GM12872 (cell line): ENCODE measurements around the gene RGS7.

ENCODE experiments used
- TF ChIP-seq, protein P1 (sequence below): IDR thresholded peaks from 3 replicates; pipeline ENCODE4 v1.5.1; 2011; ENCODE audit warnings: low read depth, mild to moderate bottlenecking, low read length, moderate library complexity; ENCODE audit not compliant: insufficient read depth

The RGS7 gene

DNA sequence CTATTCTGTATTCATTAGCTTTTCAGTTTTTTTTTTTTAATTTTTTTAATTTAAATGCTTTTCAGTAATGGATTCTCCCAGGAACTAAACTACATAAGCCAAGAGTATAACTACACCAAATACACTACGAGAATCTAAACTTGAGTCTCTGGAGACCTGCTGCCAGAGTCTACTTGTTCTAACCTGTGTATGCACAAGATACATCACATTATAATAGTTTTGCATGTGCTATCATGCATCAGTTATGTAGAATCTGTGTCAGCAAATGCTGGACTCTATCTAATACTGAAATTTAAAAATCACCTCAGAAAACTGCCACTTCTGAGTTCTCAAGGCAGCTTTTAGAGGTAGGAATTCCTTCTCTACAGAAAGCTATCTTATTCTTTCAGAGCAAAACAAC, 598.7 kb downstream of the RGS7 start:
- TF ChIP-seq, protein P1, sequence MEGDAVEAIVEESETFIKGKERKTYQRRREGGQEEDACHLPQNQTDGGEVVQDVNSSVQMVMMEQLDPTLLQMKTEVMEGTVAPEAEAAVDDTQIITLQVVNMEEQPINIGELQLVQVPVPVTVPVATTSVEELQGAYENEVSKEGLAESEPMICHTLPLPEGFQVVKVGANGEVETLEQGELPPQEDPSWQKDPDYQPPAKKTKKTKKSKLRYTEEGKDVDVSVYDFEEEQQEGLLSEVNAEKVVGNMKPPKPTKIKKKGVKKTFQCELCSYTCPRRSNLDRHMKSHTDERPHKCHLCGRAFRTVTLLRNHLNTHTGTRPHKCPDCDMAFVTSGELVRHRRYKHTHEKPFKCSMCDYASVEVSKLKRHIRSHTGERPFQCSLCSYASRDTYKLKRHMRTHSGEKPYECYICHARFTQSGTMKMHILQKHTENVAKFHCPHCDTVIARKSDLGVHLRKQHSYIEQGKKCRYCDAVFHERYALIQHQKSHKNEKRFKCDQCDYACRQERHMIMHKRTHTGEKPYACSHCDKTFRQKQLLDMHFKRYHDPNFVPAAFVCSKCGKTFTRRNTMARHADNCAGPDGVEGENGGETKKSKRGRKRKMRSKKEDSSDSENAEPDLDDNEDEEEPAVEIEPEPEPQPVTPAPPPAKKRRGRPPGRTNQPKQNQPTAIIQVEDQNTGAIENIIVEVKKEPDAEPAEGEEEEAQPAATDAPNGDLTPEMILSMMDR, result no peak

DNA sequence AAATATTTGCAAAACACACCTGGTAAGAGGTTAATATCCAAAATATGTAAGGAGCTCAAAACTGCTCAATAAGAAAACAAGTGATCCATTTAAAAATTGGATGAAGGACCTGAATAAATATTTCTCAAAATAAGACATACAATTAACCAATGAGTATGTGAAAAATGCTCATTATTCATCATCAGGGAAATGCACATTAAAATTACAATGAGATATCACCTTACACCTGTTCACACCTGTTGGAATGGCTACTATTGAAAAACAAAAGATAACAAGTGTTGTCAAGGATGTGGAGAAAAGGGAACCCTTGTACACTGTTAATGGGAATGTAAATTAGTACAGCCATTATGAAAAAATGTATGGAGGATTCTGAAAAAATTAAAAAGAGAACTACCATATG, 609.1 kb downstream of the RGS7 start:
- TF ChIP-seq, protein P1, result no peak

- TF ChIP-seq, protein P1, result no peak
Observed at GRCh38 chr1:240743705-240744104, 613.3 kb downstream of the RGS7 start.

GRCh38 chr1:240739754-240740153, 617.3 kb downstream of the RGS7 start:
- TF ChIP-seq, protein P1, result no peak

GRCh38 chr1:240739139-240739538, 617.9 kb downstream of the RGS7 start:
- TF ChIP-seq, protein P1, result no peak

DNA sequence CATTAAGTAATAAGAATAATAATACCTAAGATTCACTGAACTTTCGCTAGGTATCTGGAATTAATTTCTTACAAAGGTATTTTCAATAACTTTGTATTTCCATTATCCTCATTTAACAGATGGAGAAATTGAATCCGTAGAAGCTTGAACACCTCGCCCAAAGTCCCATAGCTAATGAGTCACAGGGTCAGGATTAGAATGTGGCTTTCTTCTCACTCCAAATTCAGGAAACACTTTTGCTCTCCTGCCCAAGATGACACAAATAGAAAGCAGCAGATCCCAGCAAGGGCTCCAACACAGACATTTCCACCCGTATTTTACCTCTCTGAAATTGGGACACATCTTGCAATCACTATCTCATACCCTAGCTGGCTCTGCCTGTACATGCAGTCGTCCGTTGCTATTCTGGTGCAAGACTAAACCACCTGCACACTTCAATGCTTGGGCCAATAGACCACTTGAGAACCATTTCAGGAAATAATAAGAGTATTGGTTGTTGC, 619.2 kb downstream of the RGS7 start:
- TF ChIP-seq, protein P1, result no peak

- TF ChIP-seq, protein P1, result no peak
Observed at GRCh38 chr1:240737298-240737697, 619.7 kb downstream of the RGS7 start.
